Tibial artery (tissue), 4 donors: ENCODE data around the gene RNF144A.
A peak's percentile ranks its signal among the peaks of the same experiment; 100 is the strongest.

Experiments used
- DNase-seq, 2 donors: peaks; one replicate each; pipeline ENCODE4 v3.0.0-alpha.2; 2019
- H3K27ac ChIP-seq, 2 donors: fragments of 200-600 bp; sonication (generic) in 1 of 2; 1 replicate in 1 of 2; 2 replicates in 1 of 2; pipeline ENCODE4 v1.5.1; 2018 to 2019; ENCODE audit warnings: mild to moderate bottlenecking in 1 of 2
- H3K27me3 ChIP-seq, 2 donors: fragments of 200-600 bp; sonication (generic) in 1 of 2; one replicate each; pipeline versions ENCODE4 v1.5.1 to v1.6.0; 2016 to 2019
- H3K36me3 ChIP-seq, 3 donors: fragments of 200-600 bp; sonication (generic) in 2 of 3; one replicate each; pipeline ENCODE4 v1.5.1; 2016 to 2019; ENCODE audit warnings: mild to moderate bottlenecking in 2 of 3
- H3K4me1 ChIP-seq, 4 donors: fragments of 200-600 bp; sonication (generic) in 2 of 4; 1 replicate in 3 of 4; 2 replicates in 1 of 4; pipeline ENCODE4 v1.5.1; 2016 to 2019
- H3K4me3 ChIP-seq, 2 donors: fragments of 200-600 bp; sonication (generic) in 1 of 2; 1 replicate in 1 of 2; 2 replicates in 1 of 2; pipeline ENCODE4 v1.5.1; 2018 to 2019; ENCODE audit warnings: mild to moderate bottlenecking in 2 of 2
- H3K9me3 ChIP-seq, 3 donors: fragments of 200-600 bp; sonication (generic) in 1 of 3; one replicate each; pipeline ENCODE4 v1.5.1; 2016 to 2019
- intact Hi-C: fragments of 100-400 bp; cut with DNase I; formaldehyde crosslinking; loops from one replicate; pipeline ENCODE4 v1.15.0; 2023; ENCODE audit warnings: low total_unique reads
- TF ChIP-seq, protein P1 (sequence below), 2 experiments: fragments of 200-600 bp in 1 of 2; fragments of 450-650 bp in 1 of 2; IDR thresholded peaks; one replicate each; pipeline ENCODE4 v1.5.1; 2017 to 2019; ENCODE audit warnings: antibody characterized with exemption in 2 of 2, mild to moderate bottlenecking in 1 of 2, moderate library complexity in 1 of 2

The RNF144A gene

DNA sequence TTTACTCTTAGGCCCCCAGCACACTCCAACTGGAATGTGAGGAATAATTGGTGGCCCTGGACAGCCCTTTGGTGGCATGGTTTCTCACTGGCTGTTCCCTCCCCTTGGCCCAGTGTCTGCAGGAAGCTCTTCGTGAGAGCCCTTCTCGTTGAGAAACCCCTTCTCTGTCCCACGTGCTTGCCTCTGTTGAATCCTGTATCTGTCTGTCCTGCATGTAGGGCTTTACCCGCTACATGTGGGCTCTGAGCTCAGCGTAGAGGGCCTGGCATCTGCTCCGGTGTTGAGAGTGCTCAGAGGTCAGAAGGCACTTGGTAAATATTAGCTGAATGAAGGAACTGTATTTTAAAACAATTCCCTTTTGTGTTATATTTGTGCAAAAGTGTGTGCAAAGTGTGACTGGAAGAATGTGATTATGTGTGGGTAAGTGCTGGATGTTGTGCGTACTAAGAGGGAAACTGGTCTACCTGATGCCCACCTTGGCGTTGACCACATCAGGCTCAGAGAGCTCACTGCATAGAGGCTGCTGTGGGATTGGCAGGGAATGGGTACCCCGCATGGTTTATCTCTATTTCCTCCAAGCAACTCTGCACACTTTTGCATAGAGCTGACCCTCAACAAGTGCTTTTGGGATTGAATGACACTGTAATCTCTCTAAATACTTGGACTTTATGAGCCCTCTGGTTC lies 40.0 kb downstream of the RNF144A start:
- H3K4me1 ChIP-seq: peaks cover 0 to 20% (median 10%) of the 10 kb centered on the region in 4 donors
- DNase-seq: no peak
- no peaks in the 10 kb centered on the region for H3K9me3 ChIP-seq
- H3K27me3 ChIP-seq: no peaks in the 10 kb centered on the region
- TF ChIP-seq, protein P1, sequence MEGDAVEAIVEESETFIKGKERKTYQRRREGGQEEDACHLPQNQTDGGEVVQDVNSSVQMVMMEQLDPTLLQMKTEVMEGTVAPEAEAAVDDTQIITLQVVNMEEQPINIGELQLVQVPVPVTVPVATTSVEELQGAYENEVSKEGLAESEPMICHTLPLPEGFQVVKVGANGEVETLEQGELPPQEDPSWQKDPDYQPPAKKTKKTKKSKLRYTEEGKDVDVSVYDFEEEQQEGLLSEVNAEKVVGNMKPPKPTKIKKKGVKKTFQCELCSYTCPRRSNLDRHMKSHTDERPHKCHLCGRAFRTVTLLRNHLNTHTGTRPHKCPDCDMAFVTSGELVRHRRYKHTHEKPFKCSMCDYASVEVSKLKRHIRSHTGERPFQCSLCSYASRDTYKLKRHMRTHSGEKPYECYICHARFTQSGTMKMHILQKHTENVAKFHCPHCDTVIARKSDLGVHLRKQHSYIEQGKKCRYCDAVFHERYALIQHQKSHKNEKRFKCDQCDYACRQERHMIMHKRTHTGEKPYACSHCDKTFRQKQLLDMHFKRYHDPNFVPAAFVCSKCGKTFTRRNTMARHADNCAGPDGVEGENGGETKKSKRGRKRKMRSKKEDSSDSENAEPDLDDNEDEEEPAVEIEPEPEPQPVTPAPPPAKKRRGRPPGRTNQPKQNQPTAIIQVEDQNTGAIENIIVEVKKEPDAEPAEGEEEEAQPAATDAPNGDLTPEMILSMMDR (IDR thresholded peaks at IDR 0.05): no peak
- H3K36me3 ChIP-seq: no peaks in the 10 kb centered on the region
- H3K4me3 ChIP-seq: no peak overlapping the region
- intact Hi-C loops: no loop called here
- H3K27ac ChIP-seq: no peak overlapping the region

DNA sequence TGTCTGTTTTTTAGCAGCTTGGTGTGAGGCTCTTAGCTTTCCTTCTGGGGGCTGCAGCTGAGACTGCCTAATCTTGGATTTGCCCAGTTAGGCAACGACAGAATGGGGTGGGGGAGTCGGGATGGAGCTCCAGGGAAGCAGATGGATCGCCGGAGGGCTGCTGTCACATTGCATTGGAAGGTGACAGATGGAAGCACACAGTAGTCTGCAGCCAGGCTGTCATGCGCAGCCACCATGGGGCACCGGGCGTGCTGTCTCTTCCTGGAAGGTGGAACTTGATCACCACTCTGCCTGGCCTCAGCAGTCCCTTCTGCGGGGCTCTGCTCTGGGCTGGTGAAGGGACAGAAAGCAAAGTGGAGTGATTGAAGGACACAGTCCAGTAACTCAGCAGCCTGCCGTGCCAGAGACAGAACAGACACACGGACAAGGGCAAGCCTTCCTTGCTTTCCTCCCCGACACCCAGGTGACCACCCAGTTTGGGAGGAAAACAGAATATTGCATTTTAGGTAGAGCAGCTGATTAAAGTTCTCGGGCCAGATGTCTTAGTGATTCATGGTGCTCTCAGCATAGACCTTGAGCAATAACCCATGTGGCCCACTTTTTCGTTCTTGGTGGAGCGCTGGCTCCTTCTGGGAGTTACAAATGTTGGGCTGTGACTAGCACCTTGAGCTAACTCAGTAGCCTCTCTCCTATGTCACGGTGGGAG lies 40.9 kb downstream of the RNF144A start:
- Histone ChIP-seq H3K27ac (no peak overlapping the region), H3K4me3 (no peak overlapping the region), H3K36me3 (no peaks in the 10 kb centered on the region), H3K4me1 (peaks cover 0 to 20% (median 10%) of the 10 kb centered on the region in 4 donors), H3K27me3 (no peaks in the 10 kb centered on the region), H3K9me3 (no peaks in the 10 kb centered on the region)
- TF ChIP-seq, protein P1 (IDR thresholded peaks at IDR 0.05): no peak
- intact Hi-C loops: no loop called here
- no peak for DNase-seq

DNA sequence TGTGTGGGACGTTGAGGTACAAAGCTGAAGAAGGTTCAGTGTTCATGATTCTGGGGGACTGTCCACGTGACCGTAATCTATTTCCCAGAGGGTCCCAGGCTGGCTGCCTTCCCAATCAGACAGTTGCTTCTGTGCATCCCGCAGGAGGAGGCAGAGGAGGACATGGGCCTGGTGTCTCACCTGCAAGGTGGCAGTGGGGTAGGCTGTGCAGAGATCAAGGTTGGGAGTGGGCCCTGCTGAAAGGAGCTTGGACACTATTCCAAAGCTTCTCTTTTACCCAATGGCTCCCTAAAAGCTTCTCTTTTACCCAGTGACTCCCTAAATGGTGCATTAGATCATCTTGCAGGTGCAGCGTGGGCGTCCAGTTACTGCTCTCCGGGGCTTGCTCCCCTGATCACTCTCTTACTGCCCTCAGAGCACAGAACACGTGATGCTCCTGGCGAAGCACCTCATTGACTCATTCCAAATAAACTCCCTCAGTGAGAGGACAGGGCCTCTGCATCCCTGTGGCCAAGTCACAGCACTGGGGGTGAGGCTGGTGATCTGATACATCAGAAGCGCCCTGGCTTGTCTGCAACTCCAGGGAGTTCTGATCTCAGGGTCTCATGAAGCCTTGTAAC lies 41.5 kb downstream of the RNF144A start:
- no peaks in the 10 kb centered on the region for H3K36me3 ChIP-seq
- no peak overlapping the region for H3K4me3 ChIP-seq
- H3K4me1 ChIP-seq: peaks cover 0 to 20% (median 10%) of the 10 kb centered on the region in 4 donors
- H3K27me3 ChIP-seq: no peaks in the 10 kb centered on the region
- no peak overlapping the region for H3K27ac ChIP-seq
- intact Hi-C loops: no loop called here
- DNase-seq: no peak
- no peaks in the 10 kb centered on the region for H3K9me3 ChIP-seq
- TF ChIP-seq, protein P1 (IDR thresholded peaks at IDR 0.05): no peak

DNA sequence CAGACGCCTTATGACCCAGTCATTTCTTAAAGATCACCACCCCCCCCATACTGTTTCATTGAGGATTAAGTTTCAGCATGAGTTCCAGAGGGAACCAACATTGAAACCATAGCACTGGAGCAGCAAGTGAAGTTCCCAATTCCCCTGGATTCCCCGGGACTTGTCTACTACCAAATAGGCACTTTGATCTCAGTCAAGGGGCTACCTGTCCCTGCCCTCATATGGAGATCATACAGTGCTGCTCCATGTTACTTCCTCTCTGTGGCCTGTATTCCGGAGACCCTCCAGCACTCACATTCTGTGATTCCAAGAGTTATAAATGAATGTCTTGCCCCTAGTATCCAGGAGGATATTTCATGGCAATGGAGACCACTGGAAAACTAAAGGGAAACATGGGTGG lies 42.5 kb downstream of the RNF144A start:
- TF ChIP-seq, protein P1 (IDR thresholded peaks at IDR 0.05): no peak
- H3K36me3 ChIP-seq: no peaks in the 10 kb centered on the region
- no peak overlapping the region for H3K4me3 ChIP-seq
- DNase-seq: no peak
- intact Hi-C loops: no loop called here
- H3K4me1 ChIP-seq: peaks cover 0 to 20% (median 10%) of the 10 kb centered on the region in 4 donors
- H3K27ac ChIP-seq: no peak overlapping the region
- H3K27me3 ChIP-seq: no peaks in the 10 kb centered on the region
- H3K9me3 ChIP-seq: no peaks in the 10 kb centered on the region

DNA sequence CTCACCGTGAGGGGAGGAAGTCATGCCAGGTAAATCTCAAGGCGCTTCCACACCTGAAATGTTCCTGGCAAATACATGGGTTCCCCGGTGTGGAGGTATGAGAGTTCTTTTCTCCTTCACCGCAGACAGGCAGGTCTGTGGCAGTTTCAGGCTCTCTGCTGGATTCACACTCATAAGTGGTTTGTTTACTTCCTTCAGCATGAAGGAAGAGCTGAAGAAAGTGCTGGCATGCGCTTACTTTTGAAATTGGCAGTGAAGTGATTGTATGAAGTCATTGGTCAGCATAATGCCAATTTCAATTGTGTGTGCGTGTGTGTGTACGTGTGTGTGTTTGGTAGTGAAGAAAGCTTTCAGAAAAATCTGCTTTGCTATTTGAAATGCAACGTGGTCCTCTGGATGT lies 43.4 kb downstream of the RNF144A start:
- peak in 1 of 2 donors; percentile 51 for DNase-seq
- TF ChIP-seq, protein P1 (IDR thresholded peaks at IDR 0.05): no peak
- H3K27ac ChIP-seq: no peak overlapping the region
- no peaks in the 10 kb centered on the region for H3K9me3 ChIP-seq
- H3K27me3 ChIP-seq: no peaks in the 10 kb centered on the region
- peaks cover 0 to 17% (median 7%) of the 10 kb centered on the region in 4 donors for H3K4me1 ChIP-seq
- H3K36me3 ChIP-seq: no peaks in the 10 kb centered on the region
- no peak overlapping the region for H3K4me3 ChIP-seq
- intact Hi-C loops: no loop called here
